Activated naive CD4-positive, alpha-beta T cell (primary cell): ENCODE results near the gene NAA40.
"Not testable (repeated sequence)": the region's sequence is repeated elsewhere in the genome, so short reads cannot be mapped to it uniquely, and the experiment has no call there.

ENCODE experiments used
- DNase-seq, 4 experiments: peaks; one replicate each; lab custom pipeline; 2025; lab: John Stamatoyannopoulos, UW

Gene NAA40

DNA sequence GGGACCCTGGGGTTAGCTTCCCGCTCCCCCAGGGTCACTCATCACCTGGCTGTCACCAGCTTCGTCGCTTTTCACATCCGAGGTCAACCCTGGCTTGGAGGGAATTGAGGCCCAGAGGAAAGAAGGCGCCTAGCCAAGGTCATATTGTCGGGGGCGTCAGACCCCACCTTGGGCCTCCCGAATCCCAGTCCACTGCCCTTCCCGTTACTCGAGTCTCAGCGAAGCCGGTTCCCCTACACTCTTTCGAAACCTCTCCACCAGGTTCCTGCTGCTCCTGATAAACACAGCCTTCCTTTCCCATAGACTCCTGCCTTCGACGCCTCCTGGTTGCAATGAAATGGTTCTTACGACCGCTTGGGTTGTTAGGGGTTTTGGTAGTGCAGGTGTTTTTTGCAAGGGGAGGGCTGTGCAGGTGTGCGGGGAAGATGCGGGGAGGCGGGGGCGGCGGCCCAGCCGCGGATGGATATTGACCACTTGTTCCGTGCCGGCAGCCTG, 642 bp downstream of the NAA40 start:
- DNase-seq, result no peak

DNA sequence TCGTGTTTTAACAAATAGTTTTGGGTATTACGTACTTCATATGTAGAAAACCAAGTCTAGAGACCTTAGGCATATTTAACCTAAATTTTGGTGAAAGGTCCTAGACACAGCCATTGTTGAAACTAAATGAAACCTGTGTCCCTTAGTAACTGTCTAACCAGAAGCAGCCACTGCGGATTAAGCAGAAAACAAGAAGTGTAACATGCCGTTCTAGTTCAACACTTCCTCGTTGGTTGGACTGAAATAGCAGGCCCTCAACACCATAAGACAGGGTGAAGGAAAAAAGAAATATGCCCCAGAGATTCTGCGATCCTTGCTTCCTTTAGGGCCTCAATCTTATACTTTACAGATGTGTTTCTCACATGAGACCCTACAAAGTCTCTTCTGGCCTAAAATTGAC, 2.0 kb downstream of the NAA40 start:
- DNase-seq, result no peak

DNA sequence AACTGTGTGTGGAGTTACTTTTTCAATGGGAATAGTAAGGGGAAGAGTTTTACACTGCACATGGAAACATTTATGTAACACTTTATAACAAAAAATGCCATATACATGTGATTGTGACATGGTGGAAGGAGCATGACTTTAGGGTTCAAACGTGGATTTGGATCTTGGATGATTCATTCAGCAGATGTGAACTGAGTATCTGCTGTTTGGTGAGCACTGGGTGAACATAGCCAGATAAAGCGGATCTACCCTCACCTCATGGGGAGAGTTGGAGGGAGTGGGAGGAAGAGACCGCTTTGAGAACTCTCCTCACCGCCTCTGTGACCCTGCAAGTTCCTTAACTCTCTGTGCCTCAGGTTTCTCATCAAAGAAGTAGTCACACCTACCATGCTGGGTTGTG, 3.1 kb downstream of the NAA40 start:
- no peak for DNase-seq

DNA sequence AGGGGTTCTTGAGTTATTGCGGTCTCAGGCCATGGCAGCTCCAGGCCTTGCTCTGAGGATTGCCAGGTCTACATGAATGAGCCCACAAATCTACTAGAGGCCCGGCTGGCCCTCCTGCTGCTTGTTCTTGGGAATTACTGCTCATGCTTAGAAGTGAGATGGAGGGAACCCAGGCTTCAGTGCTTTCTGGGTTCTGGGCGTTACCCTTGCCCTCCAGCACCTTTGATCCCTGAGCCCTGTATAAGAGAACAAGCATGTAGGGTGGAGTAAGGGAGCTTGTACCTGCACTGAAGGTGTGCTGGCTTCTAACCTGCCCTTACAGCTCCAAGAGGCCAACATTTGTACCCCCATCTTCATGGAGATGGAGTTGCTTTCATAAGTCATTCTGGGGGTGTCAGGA, 4.0 kb downstream of the NAA40 start:
- DNase-seq, result no peak

DNA sequence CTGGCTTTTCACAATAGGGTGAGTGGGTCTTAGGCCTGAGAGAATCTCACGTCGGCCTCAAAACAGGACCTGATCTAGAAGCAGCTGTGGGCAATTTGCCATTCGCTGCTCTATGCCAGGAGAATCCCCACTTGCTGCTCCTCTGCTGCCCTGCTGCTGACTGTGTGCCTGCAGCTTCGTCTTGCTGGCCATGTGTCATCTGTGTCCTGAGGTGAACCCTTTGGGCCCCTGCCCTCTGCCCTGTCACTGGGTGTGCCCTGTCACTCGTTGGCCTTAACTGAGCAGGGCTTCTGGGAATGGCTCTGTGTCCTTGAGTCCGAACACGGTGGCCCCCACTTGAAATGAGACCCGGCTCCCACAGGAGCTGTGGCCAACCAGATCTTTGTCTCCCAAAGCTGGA, 6.2 kb downstream of the NAA40 start:
- no peak for DNase-seq

DNA sequence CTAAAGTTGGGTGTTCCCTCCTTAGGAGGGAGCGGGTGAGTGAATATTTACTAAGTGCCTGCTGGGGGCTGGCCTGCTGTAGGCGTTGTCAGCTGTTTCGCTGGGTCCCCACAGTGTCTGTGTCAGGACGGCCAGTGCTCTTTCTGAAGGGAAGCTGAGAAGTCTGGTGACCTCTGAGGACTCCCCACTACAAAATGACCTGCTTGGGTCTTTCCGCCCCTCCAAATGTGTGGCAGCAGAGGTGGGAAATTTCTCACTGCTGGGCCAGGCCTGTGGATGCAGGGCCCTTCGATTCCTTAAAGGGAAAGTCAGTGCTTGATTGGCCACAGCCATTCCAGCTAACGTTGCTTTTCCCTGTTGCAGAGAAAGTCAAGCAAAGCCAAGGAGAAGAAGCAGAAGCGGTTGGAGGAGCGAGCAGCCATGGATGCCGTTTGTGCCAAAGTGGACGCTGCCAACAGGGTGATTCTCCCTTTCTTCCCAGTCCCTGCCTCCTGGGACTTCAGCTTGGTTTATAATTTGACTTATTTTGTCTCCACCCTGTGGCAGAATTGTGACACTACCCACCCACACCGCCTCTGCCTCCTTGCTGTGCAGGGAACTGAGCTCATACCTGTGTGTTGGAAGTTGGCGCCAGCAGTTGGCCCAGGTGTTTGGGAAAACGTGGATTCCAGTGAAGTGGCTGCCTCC, 6.8 kb downstream of the NAA40 start:
- peak in 3 of 4 experiments; percentile 8 to 12 (median 9) for DNase-seq

DNA sequence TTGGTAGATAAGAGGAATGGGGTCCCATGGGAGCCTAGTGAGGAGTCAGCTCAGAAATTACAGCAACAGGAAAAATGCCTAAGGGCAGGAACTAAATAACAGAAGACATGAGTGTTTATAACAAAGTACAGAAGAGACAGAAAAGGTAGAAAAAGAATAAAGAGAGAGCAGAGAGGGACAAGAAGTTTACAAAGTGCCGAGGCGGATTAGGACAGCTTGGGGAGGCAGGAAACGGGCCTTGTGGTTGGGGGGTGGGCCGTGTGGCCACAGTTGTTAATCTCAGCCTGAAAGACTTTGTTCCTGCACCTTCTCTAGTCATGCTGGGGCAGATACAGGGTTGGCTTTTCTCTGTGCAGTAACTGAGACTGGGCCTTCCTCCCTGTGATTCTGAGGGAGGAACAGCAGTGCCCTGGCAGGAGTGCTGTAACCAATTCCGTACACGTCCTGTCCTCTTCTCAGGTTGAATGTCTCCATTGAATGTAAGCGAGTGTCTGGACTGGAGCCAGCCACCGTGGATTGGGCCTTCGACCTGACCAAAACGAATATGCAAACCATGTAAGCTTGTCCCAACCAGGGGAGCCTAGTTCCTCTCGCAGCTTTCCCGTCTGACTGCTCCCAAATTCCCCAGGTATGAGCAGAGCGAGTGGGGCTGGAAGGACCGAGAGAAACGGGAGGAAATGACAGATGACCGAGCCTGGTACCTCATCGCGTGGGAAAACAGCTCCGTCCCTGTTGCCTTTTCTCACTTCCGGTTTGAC, 13.2 kb downstream of the NAA40 start:
- DNase-seq, result no peak

DNA sequence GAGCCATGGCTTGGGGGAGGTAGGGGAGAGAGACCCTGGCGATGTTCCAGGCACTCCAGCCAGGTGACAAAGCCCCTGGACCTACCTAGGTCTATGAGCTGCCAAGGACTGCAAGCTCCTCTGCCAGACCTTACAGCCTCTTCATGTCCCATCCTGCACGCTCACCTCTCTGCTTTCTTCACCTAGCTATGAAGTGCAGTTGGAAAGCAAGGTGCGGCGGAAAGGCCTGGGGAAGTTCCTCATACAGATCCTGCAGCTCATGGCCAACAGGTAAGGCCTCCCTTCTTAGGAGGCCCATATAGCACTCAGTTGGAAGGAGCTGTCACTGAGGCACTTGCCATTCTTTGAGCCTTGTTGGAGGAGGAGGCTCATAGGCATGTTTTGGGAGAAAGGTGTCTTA, 13.8 kb downstream of the NAA40 start:
- no peak for DNase-seq

DNA sequence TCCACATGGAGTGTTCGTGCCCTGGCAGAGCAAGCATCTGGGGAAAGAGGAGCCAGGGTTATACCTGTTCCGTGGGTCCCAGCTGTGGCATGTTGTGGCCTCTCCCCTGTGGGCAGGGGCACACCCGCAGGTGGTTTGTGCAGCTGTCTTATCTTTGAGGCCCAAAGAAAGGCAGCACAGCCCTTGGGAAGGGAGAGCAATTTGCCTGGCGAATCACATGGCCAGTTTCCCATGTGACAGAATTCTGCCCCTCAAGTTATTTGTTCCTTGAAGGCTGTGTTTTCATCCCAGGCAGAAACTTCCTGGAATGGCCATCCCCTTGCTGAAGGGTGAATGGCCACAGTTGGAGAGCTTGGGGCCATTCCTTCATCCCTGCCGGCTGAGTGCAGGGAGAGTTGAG, 19.2 kb downstream of the NAA40 start:
- DNase-seq, result no peak

DNA sequence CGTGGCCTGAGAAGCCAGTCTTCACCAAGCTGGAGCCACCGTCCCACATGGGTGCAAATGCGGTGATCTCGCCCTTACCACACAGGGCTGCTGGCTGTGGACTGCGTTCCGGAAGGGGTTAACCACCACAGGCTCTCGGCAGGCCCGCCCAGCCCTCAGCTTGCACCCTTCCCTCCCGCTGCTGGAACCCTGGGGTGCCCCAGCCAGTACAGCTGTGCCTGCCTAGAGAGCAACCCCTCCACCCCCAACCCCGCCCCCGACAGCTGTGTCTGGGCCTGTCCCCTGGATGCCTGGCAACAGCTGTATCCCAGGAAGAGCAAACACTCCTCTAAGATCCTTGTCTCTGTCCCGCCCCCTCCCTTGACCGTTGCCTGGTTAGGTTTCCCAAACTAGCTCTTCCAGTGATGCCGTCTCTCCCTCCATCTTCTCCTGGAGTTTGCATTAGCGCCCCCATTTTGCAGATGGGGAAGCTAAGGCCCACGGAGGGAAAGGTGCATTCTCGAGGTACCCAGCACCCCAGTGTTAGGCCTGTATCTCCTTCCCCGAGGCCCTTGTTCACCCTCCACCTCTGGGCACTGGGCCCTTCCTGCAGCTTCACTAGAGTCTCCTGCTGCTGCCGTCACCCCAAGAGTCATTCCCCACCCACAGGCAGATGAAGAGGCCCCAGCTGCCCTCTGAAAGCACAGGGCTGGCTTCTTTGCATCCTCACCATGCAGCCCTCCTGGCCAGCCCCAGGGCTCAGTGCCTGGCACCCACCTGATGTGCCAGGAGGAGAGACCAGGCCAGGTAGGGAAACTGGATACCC, 23.0 kb downstream of the NAA40 start:
- no peak for DNase-seq

DNA sequence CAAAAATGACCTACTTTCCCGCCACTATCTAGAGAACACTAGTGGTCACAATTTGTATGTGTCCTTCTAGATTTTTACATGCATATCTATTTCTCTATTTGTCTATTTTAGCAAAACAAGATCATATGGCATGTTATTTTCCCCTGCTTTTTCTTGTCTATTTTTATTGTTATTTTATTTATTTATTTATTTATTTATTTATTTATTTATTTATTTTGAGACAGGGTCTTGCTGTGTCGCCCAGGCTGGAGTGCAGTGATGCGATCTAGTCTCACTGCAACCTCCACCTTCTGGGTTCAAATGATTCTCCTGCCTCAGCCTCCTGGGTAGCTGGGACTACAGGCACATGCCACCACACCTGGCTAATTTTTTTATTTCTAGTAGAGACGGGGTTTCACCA, 25.1 kb downstream of the NAA40 start:
- not testable (repeated sequence) for DNase-seq

DNA sequence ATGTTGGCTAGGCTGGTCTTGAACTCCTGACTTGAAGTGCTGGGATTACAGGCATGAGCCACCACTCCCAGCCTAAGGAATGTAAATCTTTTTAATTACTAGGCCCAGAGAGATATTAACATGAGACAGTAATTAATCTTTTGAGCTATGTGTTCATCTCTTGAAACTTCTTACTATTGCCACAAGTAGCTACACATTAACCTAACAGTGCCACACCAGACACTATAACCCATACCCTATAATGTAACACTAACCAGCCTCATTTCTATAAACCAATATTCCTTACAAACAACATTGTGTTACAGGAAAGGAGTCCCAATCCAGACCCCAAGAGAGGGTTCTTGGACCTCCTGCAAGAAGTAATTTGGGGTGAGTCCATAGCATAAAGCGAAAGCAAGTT, 27.6 kb downstream of the NAA40 start:
- DNase-seq, result no peak

DNA sequence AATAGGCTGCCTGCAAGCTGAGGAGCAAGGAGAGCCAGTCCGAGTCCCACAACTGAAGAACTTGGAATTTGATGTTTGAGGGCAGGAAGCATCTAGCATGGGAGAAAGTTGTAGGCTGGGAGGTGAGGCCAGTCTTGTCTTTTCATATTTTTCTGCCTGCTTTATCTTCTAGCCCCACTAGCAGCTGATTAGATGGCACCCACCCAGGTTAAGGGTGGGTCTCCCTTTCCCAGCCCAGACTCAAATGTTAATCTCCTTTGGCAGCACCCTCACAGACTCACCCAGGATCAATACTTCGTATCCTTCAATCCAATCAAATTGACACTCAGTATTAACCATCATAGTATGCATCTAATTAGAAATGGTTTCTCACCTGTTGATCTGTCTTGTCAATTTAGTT, 30.7 kb downstream of the NAA40 start:
- no peak for DNase-seq

DNA sequence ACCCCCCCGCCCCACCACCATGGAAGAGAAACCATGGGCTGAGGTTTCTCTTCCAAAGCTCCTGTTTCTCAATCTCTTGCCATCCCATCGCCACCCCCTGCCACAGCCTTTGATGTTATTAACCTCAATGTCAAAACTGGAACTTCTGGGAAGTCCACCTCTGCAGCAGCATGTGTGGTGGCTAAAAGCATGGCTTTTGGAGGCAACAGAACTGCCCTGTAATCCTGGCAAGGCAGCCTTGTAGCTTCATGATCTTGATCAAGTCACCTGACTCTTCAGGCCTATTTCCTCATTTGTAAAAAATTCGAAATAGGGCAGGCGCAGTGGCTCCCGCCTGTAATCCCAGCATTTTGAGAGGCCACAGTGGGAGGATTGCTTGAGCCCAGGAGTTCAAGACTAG, 32.1 kb downstream of the NAA40 start:
- DNase-seq, result no peak

DNA sequence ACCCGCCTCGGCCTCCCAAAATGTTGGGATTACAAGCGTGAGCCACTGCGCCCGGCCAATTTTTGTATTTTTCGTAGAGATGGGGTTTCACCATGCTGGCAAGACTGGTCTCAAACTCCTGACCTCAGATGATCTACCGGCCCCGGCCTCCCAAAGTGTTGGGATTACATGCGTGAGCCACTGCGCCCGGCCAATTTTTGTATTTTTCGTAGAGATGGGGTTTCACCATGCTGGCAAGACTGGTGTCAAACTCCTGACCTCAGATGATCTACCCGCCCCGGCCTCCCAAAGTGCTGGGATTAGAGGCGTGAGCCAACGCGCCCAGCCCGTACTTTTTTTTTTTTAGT, 35.1 kb downstream of the NAA40 start:
- DNase-seq, result not testable (repeated sequence)

DNA sequence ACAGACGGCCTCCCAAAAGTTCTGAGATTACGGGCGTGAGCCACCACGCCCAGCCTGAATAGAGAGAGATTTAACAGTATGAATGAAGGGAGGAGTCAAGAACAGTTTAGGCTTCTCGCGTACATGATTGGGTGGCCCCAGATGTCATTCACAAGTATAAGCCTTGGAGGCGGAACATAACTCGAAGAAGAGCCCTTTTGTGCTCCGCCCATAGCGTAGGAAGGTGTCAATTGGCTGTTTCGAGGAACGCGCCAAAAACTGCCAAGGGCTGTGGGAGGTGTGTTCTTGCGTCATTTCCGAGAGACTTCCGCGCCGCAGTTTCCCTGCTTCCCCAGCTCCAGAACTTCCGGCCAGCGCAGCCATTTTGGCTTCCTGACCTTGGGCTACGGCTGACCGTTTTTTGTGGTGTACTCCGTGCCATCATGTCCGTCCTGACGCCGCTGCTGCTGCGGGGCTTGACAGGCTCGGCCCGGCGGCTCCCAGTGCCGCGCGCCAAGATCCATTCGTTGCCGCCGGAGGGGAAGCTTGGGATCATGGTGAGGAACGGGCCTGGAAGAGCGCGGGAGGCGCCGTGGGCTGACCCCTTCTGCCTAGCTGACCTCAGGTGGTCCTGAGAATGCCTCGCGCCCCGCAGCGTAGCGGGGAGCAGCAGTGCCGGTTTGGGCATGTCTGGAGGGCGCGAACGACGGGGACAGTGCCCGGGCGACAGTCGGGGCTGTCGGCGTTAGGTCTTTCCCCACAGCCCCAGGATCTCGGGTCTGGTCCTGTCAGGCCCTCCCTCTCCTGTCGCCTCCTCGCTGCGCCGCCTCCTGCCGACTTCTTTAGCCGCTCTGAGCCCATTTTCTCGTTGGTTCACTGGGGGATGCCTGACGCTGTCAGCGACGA, 35.7 kb downstream of the NAA40 start, which contains the start of gene COX8A:
Gene COX8A (plus strand): TSS at position 362 of the 885 bp plus-strand sequence. CDS start 61 bp downstream, at position 423.
- peak; percentile 71 to 86 (median 81) for DNase-seq

DNA sequence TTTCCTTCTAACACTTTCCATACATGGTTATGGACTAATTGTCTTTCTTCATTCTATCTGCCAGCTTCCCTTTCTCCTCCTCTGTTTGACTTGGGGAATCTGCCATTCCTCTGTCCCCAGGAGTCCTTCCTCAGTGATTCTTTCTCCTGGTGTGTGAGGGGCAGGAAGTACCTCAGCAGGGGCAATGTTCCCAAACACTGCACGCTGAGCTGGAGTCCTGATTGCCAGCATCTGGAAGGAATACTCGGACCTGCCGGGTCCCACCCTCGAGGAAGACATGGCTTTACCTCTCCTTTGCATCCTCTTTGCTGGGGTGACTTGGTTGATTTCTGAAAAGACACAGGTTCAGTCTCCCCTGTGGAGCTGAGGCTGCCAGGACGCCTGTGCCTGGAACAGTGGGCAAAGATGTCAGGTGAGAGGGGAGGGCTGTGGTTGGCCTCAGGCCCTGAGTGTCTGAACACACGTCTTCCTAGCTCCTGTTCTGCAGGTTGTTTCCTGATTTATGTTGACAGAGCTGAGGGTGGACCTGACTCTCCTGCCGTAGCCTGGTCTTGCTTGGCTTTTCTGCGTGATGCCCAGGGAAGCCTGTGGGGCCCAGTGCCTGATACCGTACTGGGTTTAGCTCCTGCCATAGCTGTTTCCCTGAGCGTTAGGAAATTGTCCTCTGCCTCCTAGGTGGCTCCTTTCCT, 39.9 kb downstream of the NAA40 start:
- no peak for DNase-seq

DNA sequence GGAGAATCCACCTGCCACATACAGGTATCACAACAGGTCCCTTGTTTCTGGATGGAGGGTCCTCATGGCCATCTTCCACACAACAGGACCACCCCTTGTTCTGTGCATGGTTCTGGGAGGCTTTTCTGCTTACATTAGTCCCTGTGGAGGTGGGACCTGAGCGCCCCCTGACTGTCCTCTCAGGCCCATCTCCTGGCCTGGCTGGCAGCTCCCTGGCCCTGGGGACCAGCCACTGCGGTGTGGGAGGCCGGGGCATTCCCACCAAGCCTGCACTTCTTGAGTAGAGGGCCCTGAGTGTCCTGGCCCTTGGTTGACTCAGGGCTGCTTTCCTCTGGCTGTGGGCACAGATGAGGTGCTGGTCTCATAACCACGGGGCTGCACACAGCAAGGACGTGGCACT, 40.6 kb downstream of the NAA40 start:
- DNase-seq, result no peak

DNA sequence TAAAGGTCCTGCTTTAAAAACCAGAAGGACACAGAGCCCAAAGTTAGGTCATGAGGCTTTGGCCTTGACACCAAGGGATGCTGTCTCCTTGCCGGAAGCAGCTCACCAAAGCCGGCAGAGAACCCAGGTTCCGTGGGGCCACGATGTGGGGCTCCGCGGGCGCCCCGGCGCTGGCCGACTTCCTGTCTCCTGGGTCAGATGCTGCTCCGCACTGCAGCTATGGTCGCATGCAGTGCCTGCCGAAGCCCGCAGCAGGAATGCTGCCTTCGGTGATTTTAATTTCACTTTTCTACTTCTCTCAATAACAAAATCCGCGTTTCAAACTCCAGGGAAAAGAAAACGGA, 47.0 kb downstream of the NAA40 start:
- peak in 3 of 4 experiments; percentile 18 to 63 (median 41) for DNase-seq

DNA sequence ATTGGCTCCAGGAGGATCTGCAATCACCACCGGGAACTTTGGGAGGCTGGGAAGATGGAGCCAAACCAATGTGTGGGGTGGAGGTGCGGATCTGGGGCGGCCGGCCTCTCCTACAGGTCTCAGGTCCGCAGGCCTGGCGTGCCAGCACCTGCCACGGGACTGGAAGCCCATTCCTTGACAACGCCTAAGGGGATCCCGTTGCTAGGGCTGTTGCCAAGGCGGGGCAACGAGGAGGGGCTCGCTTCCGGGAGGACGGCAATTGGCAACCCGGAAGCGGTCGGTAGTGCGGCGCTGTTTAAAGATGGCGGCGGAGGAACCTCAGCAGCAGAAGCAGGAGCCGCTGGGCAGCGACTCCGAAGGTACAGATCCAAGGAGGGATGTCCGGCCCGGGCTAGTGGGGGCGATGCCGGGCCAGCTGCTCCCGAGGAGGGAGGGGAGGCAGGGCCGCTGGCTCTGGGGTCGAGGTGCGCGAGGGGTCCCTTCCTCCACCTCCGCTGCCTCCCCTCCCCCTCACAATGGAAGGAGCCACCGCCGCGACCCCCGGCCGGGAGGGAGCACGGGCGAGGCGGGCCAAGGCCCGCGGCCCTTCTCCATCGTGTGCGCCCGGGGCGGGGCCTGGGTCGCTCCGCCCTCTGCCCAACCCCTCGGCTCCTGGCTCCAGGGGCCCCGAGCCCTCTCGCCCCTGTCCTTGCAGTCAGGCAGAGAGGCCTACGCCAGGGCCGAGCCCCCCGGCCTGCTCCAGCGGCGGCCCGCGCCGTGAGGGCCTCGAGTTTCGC, 47.5 kb downstream of the NAA40 start, which contains the start of gene OTUB1:
Gene OTUB1 (plus strand): TSS at position 283 of the 776 bp plus-strand sequence. CDS start 19 bp downstream, at position 302.
- peak; percentile 46 to 79 (median 68) for DNase-seq
